ENCODE data around the gene CROCC2. TPM values are rescaled to one million over a fixed set of nuclear protein-coding genes. Genes with fewer than 3 reads are reported as not detected.

CROCC2 gene
- total and polyA plus RNA-seq, 2 of the 13 experiments (the other 11 are each of a cell fraction or from before 2014, with no cell fraction given) = not detected

GRCh38 chr2:240873805-240874714, 32.1 kb upstream of the CROCC2 start (continued):
- TF ChIP-seq CSRNP2 (CRISPR knock-in tag; conservative IDR thresholded peaks at IDR 0.05; ENCODE audit: low read depth) (no peak), TCF7L2 (IDR thresholded peaks at IDR 0.05; ENCODE audit: low read depth, low read length) (no peak), RNF2 (conservative IDR thresholded peaks at IDR 0.05; ENCODE audit: low read depth) (peak; percentile 59; the same call in 1 of the 2 replicates), SRF (IDR thresholded peaks at IDR 0.05; ENCODE audit: low read depth, low read length) (no peak), SKI (IDR thresholded peaks at IDR 0.05; ENCODE audit: partially characterized antibody) (peak; percentile 36), PHF5A (CRISPR knock-in tag; IDR thresholded peaks at IDR 0.05; ENCODE audit: low read depth, unreplicated experiment) (peak; percentile 99), ZNF746 (CRISPR knock-in tag; IDR thresholded peaks at IDR 0.05) (peak; percentile 100), ZNF432 (CRISPR knock-in tag; IDR thresholded peaks at IDR 0.05; ENCODE audit: borderline replicate concordance) (no peak), NRL (CRISPR knock-in tag; IDR thresholded peaks at IDR 0.05; ENCODE audit: borderline replicate concordance) (peak; percentile 16; the same call in 1 of the 2 replicates), TBX2 (CRISPR knock-in tag; IDR thresholded peaks at IDR 0.05; ENCODE audit: borderline replicate concordance) (peak; percentile 98), NFE2 (CRISPR knock-in tag; IDR thresholded peaks at IDR 0.05) (no peak), AGO2 (optimal IDR thresholded peaks at IDR 0.05; ENCODE audit: low read depth, low read length) (peak; percentile 81), ZNF83 (CRISPR knock-in tag; IDR thresholded peaks at IDR 0.05; ENCODE audit: borderline replicate concordance) (no peak), KLF9 (CRISPR knock-in tag; IDR thresholded peaks at IDR 0.05; ENCODE audit: low read depth) (peak; percentile 56; the same call in 1 of the 2 replicates), ZMAT5 (CRISPR knock-in tag; IDR thresholded peaks at IDR 0.05; ENCODE audit: borderline replicate concordance, low read depth) (no peak), ZNF678 (CRISPR knock-in tag; IDR thresholded peaks at IDR 0.05) (peak; percentile 27; the same call in 1 of the 2 replicates), SIX4 (CRISPR knock-in tag; IDR thresholded peaks at IDR 0.05) (peak; percentile 38; the same call in 1 of the 2 replicates), ZNF576 (CRISPR knock-in tag; IDR thresholded peaks at IDR 0.05) (peak; percentile 94), PBX3 (CRISPR knock-in tag; IDR thresholded peaks at IDR 0.05; ENCODE audit: borderline replicate concordance) (no peak), ZNF275 (CRISPR knock-in tag; IDR thresholded peaks at IDR 0.05; ENCODE audit: borderline replicate concordance) (no peak), FOXO1 (CRISPR knock-in tag; IDR thresholded peaks at IDR 0.05) (peak; percentile 86; the same call in 1 of the 2 replicates), ZNF329 (CRISPR knock-in tag; IDR thresholded peaks at IDR 0.05; ENCODE audit: low read depth) (no peak), NONO (IDR thresholded peaks at IDR 0.05) (no peak), NONO (CRISPR knock-in tag; conservative IDR thresholded peaks at IDR 0.05) (peak; percentile 70), WIZ (CRISPR knock-in tag; IDR thresholded peaks at IDR 0.05) (no peak; the same call in 1 of the 2 replicates)

Measured in HepG2 (cell line).